ENCODE results near the gene FTCD.
"Not testable (repeated sequence)": the region's sequence is repeated elsewhere in the genome, so short reads cannot be mapped to it uniquely, and the experiment has no call there.

Gene FTCD

GRCh38 chr21:46171996-46172862, 16.9 kb upstream of the FTCD start:
- no peak for DNase-seq (ENCODE audit: low read depth in 2 of 3, low spot score in 2 of 3)

GRCh38 chr21:46171585-46171984, 16.2 kb upstream of the FTCD start:
- DNase-seq (ENCODE audit: low read depth in 2 of 3, low spot score in 2 of 3), result no peak

GRCh38 chr21:46170436-46171193, 15.2 kb upstream of the FTCD start:
- DNase-seq (ENCODE audit: low read depth in 2 of 3, low spot score in 2 of 3), result not testable (repeated sequence)

GRCh38 chr21:46168659-46169386, 13.4 kb upstream of the FTCD start:
- DNase-seq (ENCODE audit: low read depth in 2 of 3, low spot score in 2 of 3), result no peak

GRCh38 chr21:46168238-46168637, 12.9 kb upstream of the FTCD start:
- DNase-seq (ENCODE audit: low read depth in 2 of 3, low spot score in 2 of 3), result no peak

GRCh38 chr21:46165098-46165497, 9.7 kb upstream of the FTCD start:
- no peak for DNase-seq (ENCODE audit: low read depth in 2 of 3, low spot score in 2 of 3)

- no peak for DNase-seq (ENCODE audit: low read depth in 2 of 3, low spot score in 2 of 3)
Observed at GRCh38 chr21:46163380-46163779, 8.0 kb upstream of the FTCD start.

GRCh38 chr21:46161633-46162592, 6.5 kb upstream of the FTCD start:
- no peak for DNase-seq (ENCODE audit: low read depth in 2 of 3, low spot score in 2 of 3)

- DNase-seq (ENCODE audit: low read depth in 2 of 3, low spot score in 2 of 3), result no peak
Observed at GRCh38 chr21:46160907-46161632, 5.7 kb upstream of the FTCD start.

GRCh38 chr21:46160657-46160906, 5.2 kb upstream of the FTCD start:
- no peak for DNase-seq (ENCODE audit: low read depth in 2 of 3, low spot score in 2 of 3)

- DNase-seq (ENCODE audit: low read depth in 2 of 3, low spot score in 2 of 3), result no peak
Observed at GRCh38 chr21:46159841-46160656, 4.7 kb upstream of the FTCD start.

GRCh38 chr21:46159390-46159789, 4.0 kb upstream of the FTCD start:
- DNase-seq (ENCODE audit: low read depth in 2 of 3, low spot score in 2 of 3), result no peak

- no peak for DNase-seq (ENCODE audit: low read depth in 2 of 3, low spot score in 2 of 3)
Observed at GRCh38 chr21:46158666-46159300, 3.4 kb upstream of the FTCD start.

GRCh38 chr21:46157987-46158451, 2.6 kb upstream of the FTCD start:
- DNase-seq (ENCODE audit: low read depth in 2 of 3, low spot score in 2 of 3), result no peak

GRCh38 chr21:46157396-46157986, 2.1 kb upstream of the FTCD start:
- no peak for DNase-seq (ENCODE audit: low read depth in 2 of 3, low spot score in 2 of 3)

- DNase-seq (ENCODE audit: low read depth in 2 of 3, low spot score in 2 of 3), result no peak
Observed at GRCh38 chr21:46156678-46157077, 1.3 kb upstream of the FTCD start.

- DNase-seq (ENCODE audit: low read depth in 2 of 3, low spot score in 2 of 3), result no peak
Observed at GRCh38 chr21:46156378-46156645, 933 bp upstream of the FTCD start.

GRCh38 chr21:46154955-46155513, 345 bp downstream of the FTCD start:
- DNase-seq (ENCODE audit: low read depth in 2 of 3, low spot score in 2 of 3), result no peak

Data from activated CD8-positive, alpha-beta memory T cell treated with anti-CD3 and anti-CD28 coated beads for 48 hours (primary cell).